RWPE2 (cell line): Measurements from ENCODE around the gene CNTNAP2.

Experiments used
- ATAC-seq: fragments of 200-7000 bp; cut with Tn5 transposase; 3 replicates; pipeline ENCODE4 v1.9.1; 2021; ENCODE audit warnings: low read depth
- DNase-seq: peaks from one replicate; pipeline ENCODE4 v3.0.0-alpha.2; 2020; ENCODE audit warnings: low spot score
- H3K27ac ChIP-seq: fragments of 450-650 bp; 2 replicates; pipeline ENCODE4 v1.5.1; 2017; ENCODE audit warnings: mild to moderate bottlenecking; ENCODE audit not compliant: poor library complexity, severe bottlenecking
- H3K27me3 ChIP-seq: fragments of 250-450 bp; sonication (Bioruptor Pico); 2 replicates; pipeline ENCODE4 v1.5.1; 2021; ENCODE audit warnings: mild to moderate bottlenecking, moderate library complexity; ENCODE audit not compliant: insufficient read depth, poor library complexity, severe bottlenecking
- H3K36me3 ChIP-seq: fragments of 250-450 bp; sonication (Bioruptor Pico); 2 replicates; pipeline ENCODE4 v1.5.1; 2020; ENCODE audit warnings: low read depth, mild to moderate bottlenecking, moderate library complexity
- H3K4me1 ChIP-seq: fragments of 250-450 bp; sonication (Bioruptor Pico); 2 replicates; pipeline ENCODE4 v1.5.1; 2021; ENCODE audit warnings: mild to moderate bottlenecking, moderate library complexity; ENCODE audit not compliant: insufficient read depth, poor library complexity, severe bottlenecking
- H3K4me3 ChIP-seq: fragments of 250-450 bp; sonication (Bioruptor Pico); 2 replicates; pipeline ENCODE4 v1.5.1; 2021; ENCODE audit warnings: mild to moderate bottlenecking, moderate library complexity; ENCODE audit not compliant: severe bottlenecking
- H3K9me3 ChIP-seq: fragments of 250-450 bp; sonication (Bioruptor Pico); 2 replicates; pipeline ENCODE4 v1.5.1; 2021; ENCODE audit warnings: mild to moderate bottlenecking, moderate library complexity; ENCODE audit not compliant: severe bottlenecking
- TF ChIP-seq, protein P1 (sequence below): fragments of 450-650 bp; IDR thresholded peaks from one replicate; pipeline ENCODE4 v1.5.1; 2017; ENCODE audit warnings: mild to moderate bottlenecking, moderate library complexity; ENCODE audit not compliant: poor library complexity, severe bottlenecking

The CNTNAP2 gene

DNA sequence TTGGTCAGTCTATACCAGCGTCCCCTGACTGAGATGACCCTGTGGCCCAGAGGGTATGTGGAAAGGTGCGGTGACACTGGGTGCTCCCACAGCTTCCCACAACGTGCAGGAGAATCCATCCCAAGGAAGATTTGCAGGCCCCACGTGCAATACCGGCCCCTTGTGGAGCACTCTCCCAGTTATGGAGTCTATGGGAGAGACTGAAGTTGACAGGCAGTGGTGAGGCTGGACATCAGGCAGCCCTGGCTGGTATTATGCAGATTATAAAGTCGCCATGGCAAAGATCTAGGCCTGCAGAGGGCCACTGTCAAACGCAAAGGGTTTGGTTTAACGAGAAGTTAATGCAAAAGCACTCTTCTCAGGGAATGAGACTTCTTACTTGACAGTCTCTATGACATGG lies 2039.2 kb downstream of the CNTNAP2 start:
- H3K9me3 ChIP-seq: no peaks in the 10 kb centered on the region
- no peaks in the 10 kb centered on the region for H3K36me3 ChIP-seq
- no peaks in the 10 kb centered on the region for H3K4me1 ChIP-seq
- no peak for ATAC-seq
- no peak for DNase-seq
- no peak overlapping the region for H3K27ac ChIP-seq
- no peak overlapping the region for H3K4me3 ChIP-seq
- no peaks in the 10 kb centered on the region for H3K27me3 ChIP-seq
- TF ChIP-seq, protein P1, sequence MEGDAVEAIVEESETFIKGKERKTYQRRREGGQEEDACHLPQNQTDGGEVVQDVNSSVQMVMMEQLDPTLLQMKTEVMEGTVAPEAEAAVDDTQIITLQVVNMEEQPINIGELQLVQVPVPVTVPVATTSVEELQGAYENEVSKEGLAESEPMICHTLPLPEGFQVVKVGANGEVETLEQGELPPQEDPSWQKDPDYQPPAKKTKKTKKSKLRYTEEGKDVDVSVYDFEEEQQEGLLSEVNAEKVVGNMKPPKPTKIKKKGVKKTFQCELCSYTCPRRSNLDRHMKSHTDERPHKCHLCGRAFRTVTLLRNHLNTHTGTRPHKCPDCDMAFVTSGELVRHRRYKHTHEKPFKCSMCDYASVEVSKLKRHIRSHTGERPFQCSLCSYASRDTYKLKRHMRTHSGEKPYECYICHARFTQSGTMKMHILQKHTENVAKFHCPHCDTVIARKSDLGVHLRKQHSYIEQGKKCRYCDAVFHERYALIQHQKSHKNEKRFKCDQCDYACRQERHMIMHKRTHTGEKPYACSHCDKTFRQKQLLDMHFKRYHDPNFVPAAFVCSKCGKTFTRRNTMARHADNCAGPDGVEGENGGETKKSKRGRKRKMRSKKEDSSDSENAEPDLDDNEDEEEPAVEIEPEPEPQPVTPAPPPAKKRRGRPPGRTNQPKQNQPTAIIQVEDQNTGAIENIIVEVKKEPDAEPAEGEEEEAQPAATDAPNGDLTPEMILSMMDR: no peak

DNA sequence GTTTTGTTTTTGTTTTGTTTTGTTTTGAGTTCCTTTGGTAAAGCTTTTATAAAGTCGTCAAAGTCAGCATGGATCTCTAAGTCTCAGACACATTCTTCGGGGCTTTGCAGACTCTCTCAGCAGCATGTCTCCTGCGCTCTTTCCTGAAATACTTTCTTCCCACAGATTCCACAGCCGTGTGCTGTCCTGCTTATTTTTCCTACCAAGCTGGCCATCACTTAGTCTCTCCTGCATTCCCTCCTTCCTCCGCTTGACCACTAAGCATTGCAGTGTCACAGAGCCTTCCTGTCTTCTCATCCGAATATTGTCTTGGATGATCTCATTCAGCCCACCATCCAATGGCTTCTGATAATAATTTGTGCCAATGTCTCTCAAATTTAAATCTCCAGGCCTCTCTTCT lies 2039.6 kb downstream of the CNTNAP2 start:
- TF ChIP-seq, protein P1: no peak
- no peak for ATAC-seq
- H3K4me3 ChIP-seq: no peak overlapping the region
- H3K4me1 ChIP-seq: no peaks in the 10 kb centered on the region
- H3K36me3 ChIP-seq: no peaks in the 10 kb centered on the region
- no peaks in the 10 kb centered on the region for H3K9me3 ChIP-seq
- H3K27ac ChIP-seq: no peak overlapping the region
- H3K27me3 ChIP-seq: no peaks in the 10 kb centered on the region
- no peak for DNase-seq

DNA sequence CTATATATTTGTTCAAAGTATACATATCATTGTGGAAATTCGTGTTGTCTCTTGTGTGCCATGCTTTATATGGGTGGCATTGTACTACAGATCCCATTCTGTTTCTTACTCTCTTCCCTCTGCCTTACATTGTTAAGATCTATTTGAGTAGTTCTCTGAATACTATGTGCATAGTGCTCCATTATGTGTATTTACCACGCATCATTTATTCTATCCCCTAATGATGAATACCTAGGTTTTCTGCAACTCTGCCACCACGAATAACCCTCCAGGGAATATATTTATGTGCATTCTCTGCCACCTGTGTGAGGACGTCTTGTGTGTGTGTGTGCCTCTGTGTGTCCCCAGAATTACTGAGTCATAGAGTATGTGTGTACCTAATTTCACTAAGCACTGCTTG lies 2042.7 kb downstream of the CNTNAP2 start:
- DNase-seq: no peak

DNA sequence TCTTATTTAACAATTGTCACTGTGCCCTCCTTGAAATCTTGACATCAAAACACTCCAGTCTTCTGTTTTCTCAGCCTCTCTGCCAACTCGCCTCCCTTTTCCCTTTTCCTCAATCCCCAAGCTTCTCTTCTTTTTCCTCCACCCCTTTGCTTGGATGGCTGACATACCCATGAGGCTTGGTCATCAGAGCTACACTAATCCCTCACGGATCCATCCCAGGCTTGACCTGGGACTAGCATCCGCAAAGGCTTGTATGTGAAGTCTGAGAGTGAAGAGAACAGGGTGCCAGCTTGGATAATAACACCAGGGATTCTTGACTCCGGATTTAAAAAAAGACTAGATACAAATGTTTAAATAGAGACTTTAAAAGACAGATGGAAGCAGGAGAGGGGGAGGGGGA lies 2045.2 kb downstream of the CNTNAP2 start:
- H3K27ac ChIP-seq: no peak overlapping the region
- H3K36me3 ChIP-seq: no peaks in the 10 kb centered on the region
- H3K27me3 ChIP-seq: no peaks in the 10 kb centered on the region
- ATAC-seq: no peak
- no peaks in the 10 kb centered on the region for H3K4me1 ChIP-seq
- H3K4me3 ChIP-seq: no peak overlapping the region
- H3K9me3 ChIP-seq: no peaks in the 10 kb centered on the region
- DNase-seq: no peak
- TF ChIP-seq, protein P1: no peak

More for the DNA sequence above, 2042.7 kb downstream of the CNTNAP2 start:
- H3K4me3 ChIP-seq: no peak overlapping the region
- no peaks in the 10 kb centered on the region for H3K27me3 ChIP-seq
- H3K9me3 ChIP-seq: no peaks in the 10 kb centered on the region
- H3K36me3 ChIP-seq: no peaks in the 10 kb centered on the region
- no peak for ATAC-seq
- TF ChIP-seq, protein P1: no peak
- no peak overlapping the region for H3K27ac ChIP-seq
- no peaks in the 10 kb centered on the region for H3K4me1 ChIP-seq

DNA sequence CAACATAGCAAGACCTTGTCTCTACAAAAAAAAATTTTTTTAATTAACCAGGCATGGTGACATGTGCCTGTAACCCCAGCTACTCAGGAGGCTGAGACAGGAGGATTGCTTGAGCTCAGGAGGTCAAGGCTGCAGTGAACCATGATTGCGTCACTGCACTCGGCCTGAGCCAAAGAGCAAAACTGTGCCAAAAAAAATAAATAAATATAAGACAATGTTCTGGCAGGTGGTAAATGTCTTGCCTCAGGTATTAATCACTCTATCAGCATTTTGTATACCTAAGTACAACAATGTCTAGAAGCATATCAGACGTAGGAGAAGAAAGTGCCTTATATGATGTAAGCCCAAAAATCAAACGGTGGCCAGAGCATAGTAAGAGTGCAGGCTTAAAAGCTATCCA lies 2046.2 kb downstream of the CNTNAP2 start:
- DNase-seq: no peak
- TF ChIP-seq, protein P1: no peak
- no peaks in the 10 kb centered on the region for H3K27me3 ChIP-seq

More for the DNA sequence above, 2046.2 kb downstream of the CNTNAP2 start:
- no peak overlapping the region for H3K27ac ChIP-seq
- no peaks in the 10 kb centered on the region for H3K9me3 ChIP-seq
- H3K4me1 ChIP-seq: no peaks in the 10 kb centered on the region
- no peaks in the 10 kb centered on the region for H3K36me3 ChIP-seq
- ATAC-seq: no peak
- H3K4me3 ChIP-seq: no peak overlapping the region
